H9 (cell line): Measurements from ENCODE around the gene IL18R1. TPM values are rescaled to one million over a fixed set of nuclear protein-coding genes. Genes with fewer than 3 reads are reported as not detected.

Experiments
- DNase-seq: peaks from one replicate; pipeline ENCODE4 v3.0.0-alpha.2; 2017
- H2AFZ ChIP-seq: one replicate; pipeline ENCODE4 v1.6.1; 2013; ENCODE audit warnings: mild to moderate bottlenecking, low read length, control low read depth, moderate library complexity
- H2AK5ac ChIP-seq: 2 replicates; pipeline ENCODE4 v1.6.1; 2013; ENCODE audit warnings: low read length, control low read depth, mixed read lengths; ENCODE audit not compliant: insufficient read length
- H2BK120ac ChIP-seq: one replicate; pipeline ENCODE4 v1.6.1; 2013; ENCODE audit warnings: low read depth, mild to moderate bottlenecking, low read length, control low read depth, inconsistent platforms; ENCODE audit not compliant: poor library complexity, severe bottlenecking
- H2BK12ac ChIP-seq: 2 replicates; pipeline ENCODE4 v1.6.1; 2013; ENCODE audit warnings: low read length, control low read depth, mixed read lengths, low read depth; ENCODE audit not compliant: insufficient read length
- H2BK15ac ChIP-seq: 2 replicates; pipeline ENCODE4 v1.6.1; 2013; ENCODE audit warnings: low read depth, low read length, control low read depth
- H2BK20ac ChIP-seq: one replicate; pipeline ENCODE4 v1.6.1; 2013; ENCODE audit warnings: low read depth, mild to moderate bottlenecking, low read length, control low read depth, inconsistent platforms; ENCODE audit not compliant: poor library complexity, severe bottlenecking
- H2BK5ac ChIP-seq: 2 replicates; pipeline ENCODE4 v1.6.1; 2013; ENCODE audit warnings: low read length, control low read depth, mixed read lengths; ENCODE audit not compliant: insufficient read length
- H3K14ac ChIP-seq: 2 replicates; pipeline ENCODE4 v1.6.1; 2013; ENCODE audit warnings: low read length, control low read depth; ENCODE audit not compliant: insufficient read depth
- H3K18ac ChIP-seq: 2 replicates; pipeline ENCODE4 v1.6.1; 2013; ENCODE audit warnings: low read depth, mild to moderate bottlenecking, mixed read lengths, low read length, control low read depth; ENCODE audit not compliant: insufficient read length
- H3K23ac ChIP-seq: 2 replicates; pipeline ENCODE4 v1.6.1; 2013; ENCODE audit warnings: low read length, control low read depth, mixed read lengths, low read depth; ENCODE audit not compliant: insufficient read length
- H3K23me2 ChIP-seq: 2 replicates; pipeline ENCODE4 v1.6.1; 2013; ENCODE audit warnings: low read depth, mild to moderate bottlenecking, mixed read lengths, low read length, control low read depth; ENCODE audit not compliant: insufficient read length, poor library complexity, severe bottlenecking
- H3K27ac ChIP-seq: 2 replicates; pipeline ENCODE4 v1.5.1; 2013; ENCODE audit warnings: low read length, control low read depth, mixed read lengths, low read depth; ENCODE audit not compliant: insufficient read length
- H3K27me3 ChIP-seq: 2 replicates; pipeline ENCODE4 v1.6.1; 2013; ENCODE audit warnings: low read length, control low read depth, inconsistent platforms; ENCODE audit not compliant: insufficient read depth
- H3K4ac ChIP-seq: 2 replicates; pipeline ENCODE4 v1.6.1; 2013; ENCODE audit warnings: low read depth, mild to moderate bottlenecking, control low read depth, inconsistent platforms, low read length, moderate library complexity
- H3K4me1 ChIP-seq: 2 replicates; pipeline ENCODE4 v1.6.1; 2013; ENCODE audit warnings: low read length, control low read depth, inconsistent platforms; ENCODE audit not compliant: insufficient read depth
- H3K4me2 ChIP-seq: 2 replicates; pipeline ENCODE4 v1.6.1; 2013; ENCODE audit warnings: low read length, control low read depth, mixed read lengths; ENCODE audit not compliant: insufficient read length, insufficient read depth
- H3K56ac ChIP-seq: 2 replicates; pipeline ENCODE4 v1.6.1; 2013; ENCODE audit warnings: low read depth, mild to moderate bottlenecking, mixed read lengths, low read length, control low read depth; ENCODE audit not compliant: insufficient read length
- H3K79me1 ChIP-seq: 2 replicates; pipeline ENCODE4 v1.6.1; 2013; ENCODE audit warnings: low read depth, mild to moderate bottlenecking, moderate library complexity, low read length, control low read depth, inconsistent platforms; ENCODE audit not compliant: insufficient read depth, poor library complexity, severe bottlenecking
- H3K79me2 ChIP-seq: 2 replicates; pipeline ENCODE4 v1.6.1; 2013; ENCODE audit warnings: low read length, control low read depth, inconsistent platforms; ENCODE audit not compliant: insufficient read depth
- H3K9ac ChIP-seq: 2 replicates; pipeline ENCODE4 v1.6.1; 2013; ENCODE audit warnings: low read length, control low read depth, mixed read lengths; ENCODE audit not compliant: insufficient read length; ENCODE audit errors: extremely low read depth
- H3K9me3 ChIP-seq: one replicate; pipeline ENCODE4 v1.6.1; 2013; ENCODE audit warnings: low read depth, low read length, inconsistent platforms; ENCODE audit not compliant: control insufficient read depth
- H3T11ph ChIP-seq: one replicate; pipeline ENCODE4 v1.6.1; 2013; ENCODE audit warnings: mild to moderate bottlenecking, low read length, control low read depth, inconsistent platforms
- H4K20me1 ChIP-seq: one replicate; pipeline ENCODE4 v1.6.1; 2013; ENCODE audit not compliant: control insufficient read depth, insufficient read length, insufficient read depth
- H4K5ac ChIP-seq: 2 replicates; pipeline ENCODE4 v1.6.1; 2013; ENCODE audit warnings: low read depth, mild to moderate bottlenecking, mixed read lengths, low read length, control low read depth; ENCODE audit not compliant: insufficient read length
- H4K8ac ChIP-seq: replicated peaks from 2 replicates; pipeline ENCODE4 v1.6.1; 2013; ENCODE audit warnings: low read length, control low read depth, mixed read lengths, low read depth; ENCODE audit not compliant: insufficient read length
- H4K91ac ChIP-seq: 2 replicates; pipeline ENCODE4 v1.6.1; 2013; ENCODE audit warnings: low read depth, mild to moderate bottlenecking, moderate library complexity, mixed read lengths, low read length, control low read depth; ENCODE audit not compliant: insufficient read length
- H3K27ac Mint-ChIP-seq, 3 experiments: 2 replicates in 2 of 3; 3 replicates in 1 of 3; pipeline ENCODE4 v1.8.0; 2020 to 2021; ENCODE audit warnings: mixed read lengths in 3 of 3, mild to moderate bottlenecking in 1 of 3, moderate library complexity in 1 of 3
- H3K27me3 Mint-ChIP-seq: 2 replicates; pipeline ENCODE4 v1.8.0; 2021; ENCODE audit warnings: low read depth, mild to moderate bottlenecking, moderate library complexity, mixed read lengths
- H3K36me3 Mint-ChIP-seq, 3 experiments: 2 replicates in 2 of 3; 3 replicates in 1 of 3; pipeline ENCODE4 v1.8.0; 2020 to 2021; ENCODE audit warnings: low read depth in 3 of 3, mixed read lengths in 3 of 3; ENCODE audit not compliant: insufficient read depth in 1 of 3
- H3K4me1 Mint-ChIP-seq, 2 experiments: 2 replicates each; pipeline ENCODE4 v1.8.0; 2020; ENCODE audit warnings: mixed read lengths in 2 of 2
- H3K4me3 Mint-ChIP-seq, 2 experiments: 2 replicates in 1 of 2; 3 replicates in 1 of 2; pipeline ENCODE4 v1.8.0; 2020 to 2021; ENCODE audit warnings: mild to moderate bottlenecking in 2 of 2, mixed read lengths in 2 of 2, moderate library complexity in 1 of 2
- H3K9me3 Mint-ChIP-seq, 2 experiments: 2 replicates in 1 of 2; 3 replicates in 1 of 2; pipeline ENCODE4 v1.8.0; 2020; ENCODE audit warnings: mild to moderate bottlenecking in 2 of 2, mixed read lengths in 2 of 2, moderate library complexity in 1 of 2
- CTCF ChIP-seq: fragments of 200-600 bp; sonication (generic); conservative IDR thresholded peaks from 3 replicates; pipeline ENCODE4 v1.8.0; 2021; ENCODE audit warnings: antibody characterized with exemption, mild to moderate bottlenecking
- WGBS: extraction: QIAGEN DNeasy Blood & Tissue Kit; methylation state at CpG from one replicate; pipeline ENCODE4 v1.1.7; 2013; ENCODE audit warnings: missing lambda C conversion rate, low lambda C conversion rate, mixed read lengths; ENCODE audit not compliant: insufficient read length; ENCODE audit errors: extremely low coverage; 5-methylcytosine and 5-hydroxymethylcytosine counted together
- total RNA-seq: library from RNA; stranded (reverse); gene quantifications from 2 replicates; pipeline ENCODE4 v1.2.1, GENCODE V29; 2021

IL18R1 gene
- total RNA-seq, 1 experiment from 2014 or later: not detected

GRCh38 chr2:102334486-102334885, 21.1 kb upstream of the IL18R1 start:
- no CpG with 5 or more reads among the region's 1 CpG for WGBS
- Histone ChIP-seq H2BK120ac (no peak overlapping the region), H4K91ac (no peak overlapping the region), H3K56ac (no peak overlapping the region), H4K8ac (no peak overlapping the region), H2BK12ac (no peak overlapping the region), H3K27ac (no peak overlapping the region), H3K14ac (no peak overlapping the region), H3K4me2 (no peak overlapping the region), H3K4ac (no peak overlapping the region), H3K79me2 (no peaks in the 10 kb centered on the region), H3K27me3 (no peaks in the 10 kb centered on the region), H3K9ac (no peak overlapping the region), H3K23me2 (no peaks in the 10 kb centered on the region), H2BK5ac (no peak overlapping the region), H3K79me1 (no peaks in the 10 kb centered on the region), H4K20me1 (no peaks in the 10 kb centered on the region), H3K9me3 (no peaks in the 10 kb centered on the region), H3T11ph (no peak overlapping the region), H2BK20ac (no peak overlapping the region), H2BK15ac (no peak overlapping the region), H4K5ac (no peak overlapping the region), H3K18ac (no peak overlapping the region), H3K23ac (no peak overlapping the region), H2AFZ (no peak overlapping the region), H2AK5ac (no peak overlapping the region), H3K4me1 (no peaks in the 10 kb centered on the region)
- H3K27me3 Mint-ChIP-seq: no peaks in the 10 kb centered on the region
- H3K4me3 Mint-ChIP-seq: no peak overlapping the region
- no peak for TF ChIP-seq CTCF
- H3K36me3 Mint-ChIP-seq: no peaks in the 10 kb centered on the region; a peak in 1 of 7 replicates
- H3K4me1 Mint-ChIP-seq: no peaks in the 10 kb centered on the region
- H3K9me3 Mint-ChIP-seq: peaks cover 0 to 5% of the 10 kb centered on the region in 2 experiments; a peak in 4 of 5 replicates
- DNase-seq: no peak
- H3K27ac Mint-ChIP-seq: no peak overlapping the region
